Epithelial cell of prostate (primary cell): Measurements from ENCODE around the gene OR2H2.

Source experiments
- DNase-seq: peaks from one replicate; pipeline ENCODE4 v3.0.0-alpha.2; 2011; ENCODE audit warnings: low read depth, low spot score
- H3K27ac ChIP-seq: fragments of 450-650 bp; 2 replicates; pipeline ENCODE4 v1.5.1; 2017; ENCODE audit warnings: mild to moderate bottlenecking

OR2H2 gene

GRCh38 chr6:29584821-29585220 lies at the start of gene OR2H2:
OR2H2 (plus strand) TSS chr6:29585121; CDS start chr6:29587945, 2,824 bp downstream.
- H3K27ac ChIP-seq, result no peak within 1 kb of the TSS
- DNase-seq, result no peak

DNA sequence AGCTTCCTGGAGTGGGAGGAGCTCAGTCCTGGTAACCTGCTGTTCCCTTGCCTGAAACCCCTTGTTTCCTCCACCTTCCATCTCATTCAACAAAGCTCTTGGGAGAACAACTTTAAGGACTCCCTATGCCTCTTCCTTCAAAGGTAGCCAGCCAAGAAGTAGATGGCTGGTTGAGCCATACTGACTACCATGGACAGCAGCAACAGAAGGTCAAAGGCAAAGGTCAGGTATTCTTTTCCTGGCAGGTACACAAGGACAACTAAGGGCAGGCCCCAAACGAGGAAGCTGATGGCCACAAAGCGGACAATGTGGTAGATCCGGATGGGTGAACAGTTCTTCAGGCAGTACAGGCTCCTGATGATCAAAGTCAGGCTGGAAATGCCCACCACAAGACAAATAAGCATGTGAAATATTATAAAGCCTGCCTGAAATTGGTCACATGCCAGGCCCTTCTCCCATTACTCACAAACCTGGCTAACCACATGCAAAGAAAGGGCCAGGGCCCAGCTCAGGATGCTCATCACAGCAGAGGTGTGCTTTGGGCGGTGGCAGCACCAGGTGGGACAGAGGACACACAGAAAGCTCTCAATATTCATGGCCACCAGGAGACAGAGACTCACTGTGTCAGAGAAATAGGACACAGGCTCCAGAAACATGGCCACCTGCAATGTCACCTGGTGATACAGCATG lies 47.1 kb upstream of the OR2H2 start:
- H3K27ac ChIP-seq, result no peak overlapping the region
- DNase-seq, result no peak

DNA sequence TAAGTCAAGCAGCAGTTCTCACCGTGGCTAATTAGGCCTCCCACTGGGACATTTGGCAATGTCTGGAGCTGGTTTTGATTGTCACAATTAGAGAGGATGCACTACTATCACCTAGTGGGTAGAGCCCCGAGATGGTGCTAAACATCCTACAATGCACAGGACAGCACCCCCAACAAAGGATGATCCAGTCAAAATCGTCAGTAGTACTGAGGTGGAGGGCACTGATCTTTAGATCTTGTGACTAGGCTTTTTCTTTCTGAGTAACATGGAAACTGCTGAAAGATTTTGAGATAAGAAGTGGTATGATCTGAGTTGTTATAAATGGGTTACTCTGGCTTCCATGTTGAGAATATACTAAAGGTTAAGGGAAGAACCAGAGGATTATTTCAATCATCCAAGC lies 37.3 kb upstream of the OR2H2 start:
- no peak for DNase-seq
- H3K27ac ChIP-seq, result no peak overlapping the region

- no peak overlapping the region for H3K27ac ChIP-seq
- no peak for DNase-seq
Measured at GRCh38 chr6:29552512-29553051, 32.3 kb upstream of the OR2H2 start.

GRCh38 chr6:29553268-29554057 lies 31.5 kb upstream of the OR2H2 start:
- DNase-seq, result no peak
- H3K27ac ChIP-seq, result no peak overlapping the region

DNA sequence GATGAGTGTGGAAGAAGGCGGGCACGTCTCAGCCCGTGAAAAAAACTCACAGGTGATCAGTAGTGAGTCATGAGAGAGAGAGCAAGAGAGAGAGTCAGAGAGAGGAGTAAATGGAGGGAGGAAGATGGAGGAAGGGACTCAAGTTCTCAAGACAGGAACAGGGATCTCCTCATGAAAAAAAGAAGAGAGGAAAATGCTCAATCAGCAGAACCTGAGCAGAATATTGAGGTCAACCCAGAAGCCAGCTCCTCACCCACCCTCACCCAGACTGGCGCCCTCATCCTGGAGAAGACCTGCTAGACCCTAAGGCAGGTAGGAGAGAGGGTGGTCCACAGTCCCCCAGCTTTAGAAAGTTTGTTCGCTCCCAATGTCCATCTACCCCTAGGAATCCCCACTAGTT lies 30.2 kb upstream of the OR2H2 start:
- no peak for DNase-seq
- H3K27ac ChIP-seq, result no peak overlapping the region

DNA sequence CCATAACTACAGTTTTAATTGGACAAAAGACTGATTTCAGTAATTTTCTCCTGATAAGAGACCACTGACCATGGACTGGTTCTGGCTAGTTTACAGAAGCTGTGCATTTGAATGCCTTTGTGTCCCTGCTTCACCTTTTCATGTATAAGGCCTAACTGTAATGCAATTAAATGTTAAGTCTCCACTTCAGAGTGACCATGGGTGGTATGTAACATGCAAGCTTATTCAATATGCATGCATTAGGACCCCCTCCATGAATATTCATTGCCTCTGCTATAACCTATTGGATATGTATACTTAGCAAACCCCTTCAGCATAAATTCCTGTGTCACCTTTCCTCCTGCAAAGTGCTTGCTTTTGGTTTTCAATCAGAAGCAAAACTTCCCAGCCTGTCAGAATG lies 27.6 kb upstream of the OR2H2 start:
- DNase-seq, result no peak
- H3K27ac ChIP-seq, result no peak overlapping the region

- no peak for DNase-seq
- H3K27ac ChIP-seq, result no peak overlapping the region
Measured at GRCh38 chr6:29558439-29559079, 26.4 kb upstream of the OR2H2 start.

- no peak for DNase-seq
- H3K27ac ChIP-seq, result no peak within 1 kb of the TSS
Measured at GRCh38 chr6:29559524-29560287, 25.2 kb upstream of the OR2H2 start, which contains the start of gene UBD. UBD (minus strand) TSS chr6:29559732; CDS start chr6:29559701, 31 bp downstream.

DNA sequence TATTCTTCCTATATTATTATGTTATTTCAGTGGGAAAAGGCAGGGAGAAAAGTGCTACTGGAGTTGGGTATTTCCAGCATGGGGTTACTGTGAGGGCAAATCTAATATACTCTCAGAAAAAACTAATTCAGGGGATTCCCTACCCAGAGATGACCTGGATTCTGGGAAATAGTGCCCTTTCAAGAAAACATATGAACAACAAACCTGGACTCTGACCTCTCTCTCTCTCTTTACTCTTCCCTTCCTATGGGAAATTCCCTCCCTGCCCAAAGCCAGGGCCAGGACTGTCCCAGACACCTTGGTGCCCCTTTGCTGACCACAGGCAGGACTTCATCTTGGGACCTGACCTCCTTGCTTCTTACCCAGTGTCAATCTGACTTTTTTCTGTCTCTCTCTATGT lies 23.8 kb upstream of the OR2H2 start:
- DNase-seq, result no peak
- H3K27ac ChIP-seq, result no peak overlapping the region

GRCh38 chr6:29561606-29562181 lies 23.2 kb upstream of the OR2H2 start:
- no peak for DNase-seq
- no peak overlapping the region for H3K27ac ChIP-seq

DNA sequence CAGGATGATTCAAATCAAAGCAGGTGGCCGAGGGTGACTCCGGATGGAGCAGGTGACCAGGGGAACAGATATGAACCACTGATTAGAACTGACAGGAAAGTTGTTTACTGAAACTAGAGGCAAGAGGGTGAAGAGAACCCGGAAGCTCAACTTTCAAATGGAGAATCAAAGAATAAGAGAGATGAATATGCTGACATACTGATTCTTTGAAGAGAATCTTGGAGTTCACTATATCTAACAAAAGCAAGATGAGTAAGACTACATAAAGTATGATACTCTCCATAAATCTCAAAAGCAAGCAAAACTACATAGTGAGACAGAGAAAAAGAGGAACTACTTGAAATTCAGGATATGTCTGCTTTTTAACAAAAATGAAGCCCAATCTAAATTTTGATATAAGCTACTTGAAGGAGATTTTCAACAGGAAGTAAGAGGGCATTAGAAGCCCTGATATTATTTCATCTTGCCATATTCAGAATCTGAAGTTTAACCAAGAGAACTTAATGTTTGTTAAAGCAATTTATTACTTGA lies 21.4 kb upstream of the OR2H2 start:
- no peak overlapping the region for H3K27ac ChIP-seq
- DNase-seq, result no peak

DNA sequence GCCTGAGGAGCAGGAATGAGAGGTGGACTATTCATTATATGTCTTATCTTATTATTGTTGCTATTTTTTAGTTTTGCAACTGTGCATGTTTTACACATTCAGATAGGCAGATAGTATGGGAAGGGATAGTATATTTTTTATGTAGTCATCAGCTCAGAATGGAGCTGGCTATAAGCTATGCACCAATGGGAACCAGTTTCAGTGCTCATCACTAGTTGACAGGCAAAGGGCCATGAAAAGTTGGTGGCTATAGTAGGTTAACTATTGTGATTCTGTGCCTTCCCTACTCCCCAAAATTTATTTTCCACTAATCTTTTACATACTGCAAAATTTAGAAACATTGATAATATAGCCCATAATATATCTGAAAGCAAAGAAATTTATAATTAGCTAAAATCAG lies 20.0 kb upstream of the OR2H2 start:
- DNase-seq, result no peak
- H3K27ac ChIP-seq, result no peak overlapping the region

DNA sequence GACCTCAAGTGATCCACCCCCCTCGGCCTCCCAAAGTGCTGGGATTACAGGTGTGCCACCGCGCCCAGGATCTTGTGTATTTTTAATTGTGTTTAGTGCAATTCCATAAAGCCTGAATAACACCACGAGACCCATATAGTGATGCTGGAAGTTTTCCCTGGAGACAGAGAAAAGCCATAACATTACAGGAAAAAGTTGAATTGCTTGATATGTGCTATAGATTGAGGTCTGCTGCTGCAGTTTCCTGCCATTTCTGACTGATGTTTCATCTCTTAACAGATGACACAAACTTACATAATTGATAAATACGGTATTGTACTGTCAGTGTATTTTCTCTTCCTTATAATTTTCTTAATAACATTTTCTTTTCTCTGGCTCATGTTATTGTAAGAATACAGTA lies 18.1 kb upstream of the OR2H2 start:
- DNase-seq, result no peak

DNA sequence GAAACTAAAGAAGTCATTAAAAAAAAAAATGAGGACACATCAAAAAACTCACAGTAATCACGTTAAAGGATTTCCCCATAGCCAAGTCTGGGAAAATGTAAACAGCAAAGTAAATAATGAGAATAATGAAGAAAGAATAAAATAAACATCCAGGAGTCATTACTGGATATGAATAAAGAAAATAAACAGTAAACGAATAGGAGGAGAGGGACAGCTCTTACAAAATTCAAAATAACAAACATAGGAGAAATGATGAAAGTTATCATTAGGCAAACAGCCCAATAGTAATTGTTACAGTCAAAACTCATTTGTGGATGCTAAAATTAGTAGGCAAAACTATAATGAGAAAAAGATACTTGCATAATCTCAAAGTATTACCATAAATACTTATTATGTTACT lies 17.4 kb upstream of the OR2H2 start:
- H3K27ac ChIP-seq, result no peak overlapping the region
- DNase-seq, result no peak

More for the DNA sequence above, 18.1 kb upstream of the OR2H2 start:
- no peak overlapping the region for H3K27ac ChIP-seq

GRCh38 chr6:29567991-29568390 lies 16.9 kb upstream of the OR2H2 start:
- H3K27ac ChIP-seq, result no peak overlapping the region
- no peak for DNase-seq

DNA sequence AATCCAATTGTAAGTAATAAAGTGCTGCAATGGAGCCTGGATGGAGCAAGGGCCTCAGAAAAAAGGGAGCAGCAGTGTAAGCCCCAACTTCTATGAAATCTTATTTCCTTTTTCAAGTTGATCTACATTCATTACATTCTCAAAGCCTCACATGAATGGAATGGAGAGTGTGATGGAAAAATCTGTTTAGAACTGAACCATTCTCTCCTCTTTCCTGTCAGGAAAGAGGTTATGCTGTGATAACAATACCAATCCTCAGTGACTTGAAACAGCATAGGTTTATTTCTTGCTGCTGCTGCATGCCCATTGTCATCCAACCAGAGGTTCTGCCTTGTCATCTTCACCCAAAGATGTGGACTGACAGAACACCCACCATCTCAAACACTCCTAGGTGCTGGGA lies 8.9 kb upstream of the OR2H2 start:
- no peak for DNase-seq

GRCh38 chr6:29577544-29577943 lies 7.4 kb upstream of the OR2H2 start:
- no peak for DNase-seq
- H3K27ac ChIP-seq, result no peak overlapping the region

More for the DNA sequence above, 8.9 kb upstream of the OR2H2 start:
- H3K27ac ChIP-seq, result no peak overlapping the region

DNA sequence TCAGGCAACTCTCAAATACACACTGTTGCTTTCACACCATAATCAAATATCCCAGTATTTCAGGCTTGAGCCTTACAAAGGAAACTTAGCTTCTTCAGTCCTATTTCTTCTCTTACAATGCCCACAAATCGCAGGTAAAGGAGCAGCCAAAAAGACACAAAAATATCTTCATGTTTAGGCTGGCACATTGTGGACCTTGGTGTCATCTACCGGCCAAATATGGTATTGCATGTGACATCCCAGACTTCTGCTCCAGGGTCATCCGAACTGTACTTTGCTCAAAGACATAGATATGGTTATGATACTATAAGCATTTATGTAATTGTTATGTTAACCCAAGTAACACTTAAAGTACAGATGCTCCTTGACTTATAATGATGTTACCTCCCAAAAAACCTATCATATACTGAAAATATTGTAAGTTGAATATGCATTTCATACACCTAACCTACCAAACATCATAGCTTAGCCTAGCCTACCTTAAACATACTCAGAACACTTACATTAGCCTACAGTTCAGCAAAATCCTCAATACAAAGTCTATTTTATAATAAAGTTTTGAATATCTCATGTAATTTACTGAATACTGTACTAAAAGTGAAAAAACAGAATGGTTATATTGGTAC lies 4.6 kb downstream of the OR2H2 start:
- H3K27ac ChIP-seq, result no peak overlapping the region
- DNase-seq, result no peak
